Transverse colon (tissue), 3 donors: ENCODE measurements around the gene SLC2A13.

Source experiments
- POLR2A ChIP-seq: fragments of 450-650 bp; IDR thresholded peaks from one replicate; pipeline ENCODE4 v1.6.1; 2016; ENCODE audit warnings: antibody characterized with exemption, mild to moderate bottlenecking, moderate library complexity
- TF ChIP-seq, protein P1 (sequence below), 5 experiments: fragments of 200-600 bp in 3 of 5; fragments of 450-650 bp in 2 of 5; sonication (generic) in 3 of 5; IDR thresholded peaks; 1 replicate in 2 of 5; 2 replicates in 3 of 5; pipeline ENCODE4 v1.5.1; 2016 to 2017; ENCODE audit warnings: antibody characterized with exemption in 5 of 5, inconsistent platforms in 3 of 5, mild to moderate bottlenecking in 2 of 5, moderate library complexity in 1 of 5

DNA sequence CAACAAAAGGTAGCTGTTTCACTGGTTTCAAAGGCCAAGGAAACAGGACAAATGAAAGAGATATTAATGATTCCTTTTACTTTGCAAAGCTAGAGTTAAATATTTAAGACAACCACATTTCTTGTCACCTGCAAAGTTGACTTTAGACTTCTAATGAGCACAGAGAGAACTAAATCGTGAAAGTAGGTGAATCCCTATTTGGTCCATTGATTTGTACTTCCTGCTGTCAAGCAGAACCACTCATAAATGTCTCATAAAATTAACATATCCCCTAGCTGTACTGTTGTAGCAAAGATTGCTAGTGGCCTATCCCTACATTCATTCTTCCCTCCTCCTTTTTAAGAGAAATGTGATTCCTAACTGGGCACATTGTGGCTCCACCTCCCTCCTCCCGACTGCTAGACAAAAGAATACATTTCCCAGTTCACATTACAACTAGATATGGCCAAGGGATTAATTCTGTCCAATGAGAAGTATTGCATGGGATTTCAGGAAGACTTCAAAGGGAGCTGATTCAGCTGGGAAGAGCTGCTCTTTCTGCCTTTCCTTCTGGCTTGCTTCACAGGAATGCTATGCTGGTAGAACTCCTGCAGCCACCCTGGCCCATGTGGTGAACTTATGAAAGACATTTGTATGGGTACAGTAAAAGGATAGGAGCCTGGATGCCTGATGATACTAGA, 258.8 kb downstream of the SLC2A13 start:
- TF ChIP-seq, protein P1, sequence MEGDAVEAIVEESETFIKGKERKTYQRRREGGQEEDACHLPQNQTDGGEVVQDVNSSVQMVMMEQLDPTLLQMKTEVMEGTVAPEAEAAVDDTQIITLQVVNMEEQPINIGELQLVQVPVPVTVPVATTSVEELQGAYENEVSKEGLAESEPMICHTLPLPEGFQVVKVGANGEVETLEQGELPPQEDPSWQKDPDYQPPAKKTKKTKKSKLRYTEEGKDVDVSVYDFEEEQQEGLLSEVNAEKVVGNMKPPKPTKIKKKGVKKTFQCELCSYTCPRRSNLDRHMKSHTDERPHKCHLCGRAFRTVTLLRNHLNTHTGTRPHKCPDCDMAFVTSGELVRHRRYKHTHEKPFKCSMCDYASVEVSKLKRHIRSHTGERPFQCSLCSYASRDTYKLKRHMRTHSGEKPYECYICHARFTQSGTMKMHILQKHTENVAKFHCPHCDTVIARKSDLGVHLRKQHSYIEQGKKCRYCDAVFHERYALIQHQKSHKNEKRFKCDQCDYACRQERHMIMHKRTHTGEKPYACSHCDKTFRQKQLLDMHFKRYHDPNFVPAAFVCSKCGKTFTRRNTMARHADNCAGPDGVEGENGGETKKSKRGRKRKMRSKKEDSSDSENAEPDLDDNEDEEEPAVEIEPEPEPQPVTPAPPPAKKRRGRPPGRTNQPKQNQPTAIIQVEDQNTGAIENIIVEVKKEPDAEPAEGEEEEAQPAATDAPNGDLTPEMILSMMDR (IDR thresholded peaks at IDR 0.05): no peak
- TF ChIP-seq POLR2A: no peak
